Measurements from ENCODE around the gene RNF7. TPM values are rescaled to one million over a fixed set of nuclear protein-coding genes. Genes with fewer than 3 reads are reported as not detected.

Gene RNF7
- total RNA-seq, 1 donor from 2014 or later: 105 TPM

DNA sequence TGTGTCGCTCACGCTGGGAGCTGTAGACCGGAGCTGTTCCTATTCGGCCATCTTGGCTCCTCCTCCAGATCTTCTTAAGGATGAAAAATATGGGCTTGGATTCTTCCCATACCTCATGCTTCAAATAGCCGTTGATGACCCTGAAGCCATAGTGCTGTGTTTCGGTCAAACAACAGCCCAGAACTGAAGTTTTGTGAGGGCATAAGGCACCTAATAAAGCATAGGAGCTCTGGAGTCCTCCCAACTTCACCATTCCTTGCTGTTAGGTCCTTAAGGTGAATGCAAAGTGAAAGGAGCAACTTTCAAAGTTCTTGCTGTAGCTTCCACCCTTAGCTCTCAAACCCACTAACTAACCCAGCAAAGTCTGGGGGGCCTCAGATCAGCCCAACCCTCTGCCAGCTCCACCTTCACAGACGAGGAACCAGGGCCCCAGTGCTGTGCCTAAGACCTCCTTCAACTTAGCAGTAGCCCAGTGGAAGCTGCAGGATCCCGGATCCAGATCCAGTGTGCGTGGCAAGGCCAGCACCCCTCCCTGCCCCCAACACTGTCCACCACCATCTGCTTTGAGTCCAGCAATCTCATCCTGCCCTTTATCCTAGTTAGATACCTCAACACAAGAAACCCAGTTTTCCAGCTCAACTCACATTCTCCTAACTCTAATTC, 25.1 kb downstream of the RNF7 start, which contains the start of gene GRK7:
Gene GRK7 (plus strand): TSS at position 321 of the 663 bp plus-strand sequence. CDS start 14,877 bp downstream, outside the sequence.
- peaks cover 4% of the 10 kb centered on the region for H3K4me1 Mint-ChIP-seq (ENCODE audit: low read depth)
- H3K27me3 Mint-ChIP-seq (ENCODE audit: low read depth): no peaks in the 10 kb centered on the region
- no peak for DNase-seq (ENCODE audit: low spot score)
- no peaks in the 10 kb centered on the region for H3K9me3 Mint-ChIP-seq (ENCODE audit: low read depth)
- H3K4me3 Mint-ChIP-seq (ENCODE audit: unreplicated experiment): peak within 1 kb of the TSS; percentile 36
- H3K27ac Mint-ChIP-seq (ENCODE audit: unreplicated experiment): no peak within 1 kb of the TSS
- no peaks in the 10 kb centered on the region for H3K36me3 Mint-ChIP-seq (ENCODE audit: low read depth)
- no peak for TF ChIP-seq CTCF (IDR thresholded peaks at IDR 0.05)

- Mint-ChIP-seq H3K27ac (ENCODE audit: unreplicated experiment) (no peak overlapping the region), H3K27me3 (ENCODE audit: low read depth) (no peaks in the 10 kb centered on the region), H3K36me3 (ENCODE audit: low read depth) (no peaks in the 10 kb centered on the region), H3K4me3 (ENCODE audit: unreplicated experiment) (no peak overlapping the region), H3K4me1 (ENCODE audit: low read depth) (peaks cover 4% of the 10 kb centered on the region), H3K9me3 (ENCODE audit: low read depth) (no peaks in the 10 kb centered on the region)
- no peak for DNase-seq (ENCODE audit: low spot score)
- TF ChIP-seq CTCF (IDR thresholded peaks at IDR 0.05): no peak
These were observed 25.9 kb downstream of the RNF7 start for GRCh38 chr3:141764045-141764444.

DNA sequence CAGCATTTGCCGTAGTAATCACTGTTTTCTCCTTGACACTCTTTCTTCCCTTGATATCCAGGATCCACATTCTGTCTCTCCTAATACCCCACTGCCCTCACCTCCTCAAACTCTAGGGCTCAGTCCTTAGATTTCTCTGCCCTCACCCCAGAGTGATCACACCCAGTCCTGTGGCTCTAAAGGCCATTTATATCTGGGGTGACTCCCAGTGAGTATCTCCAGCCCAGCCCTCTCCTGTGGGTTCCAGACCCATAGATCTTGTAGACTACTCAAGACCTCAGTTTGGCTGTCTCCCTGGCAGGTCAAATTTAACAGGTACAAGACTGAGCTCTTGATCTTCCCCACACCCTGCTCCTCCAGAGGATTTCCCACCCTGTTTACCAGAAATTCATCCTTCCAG, 26.4 kb downstream of the RNF7 start:
- Mint-ChIP-seq H3K9me3 (ENCODE audit: low read depth) (no peaks in the 10 kb centered on the region), H3K4me3 (ENCODE audit: unreplicated experiment) (no peak overlapping the region), H3K27ac (ENCODE audit: unreplicated experiment) (no peak overlapping the region), H3K36me3 (ENCODE audit: low read depth) (no peaks in the 10 kb centered on the region), H3K27me3 (ENCODE audit: low read depth) (peaks cover 1% of the 10 kb centered on the region), H3K4me1 (ENCODE audit: low read depth) (peaks cover 4% of the 10 kb centered on the region)
- no peak for TF ChIP-seq CTCF (IDR thresholded peaks at IDR 0.05)
- no peak for DNase-seq (ENCODE audit: low spot score)

DNA sequence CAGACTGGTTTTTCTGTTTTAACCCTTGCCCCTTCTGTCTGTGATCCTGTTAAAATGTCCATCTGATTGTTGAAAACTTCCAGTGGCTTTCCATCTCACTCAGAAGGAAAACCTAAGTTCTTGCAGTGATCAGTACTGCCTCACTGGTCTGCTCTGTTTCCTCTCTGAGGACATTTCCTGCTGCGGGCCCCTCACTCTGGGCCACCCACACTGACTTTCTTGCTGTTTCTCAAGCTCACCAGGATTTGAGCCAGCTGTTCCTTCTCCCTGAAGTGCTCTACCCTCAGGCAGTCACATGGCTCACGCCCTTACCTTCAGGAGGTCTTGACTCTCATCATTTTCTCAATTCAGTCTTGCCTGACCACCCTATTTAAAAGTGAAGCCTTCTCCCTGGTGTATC, 26.9 kb downstream of the RNF7 start:
- Mint-ChIP-seq H3K4me3 (ENCODE audit: unreplicated experiment) (no peak overlapping the region), H3K36me3 (ENCODE audit: low read depth) (no peaks in the 10 kb centered on the region), H3K27ac (ENCODE audit: unreplicated experiment) (no peak overlapping the region), H3K4me1 (ENCODE audit: low read depth) (peaks cover 4% of the 10 kb centered on the region), H3K27me3 (ENCODE audit: low read depth) (peaks cover 1% of the 10 kb centered on the region), H3K9me3 (ENCODE audit: low read depth) (no peaks in the 10 kb centered on the region)
- no peak for TF ChIP-seq CTCF (IDR thresholded peaks at IDR 0.05)
- no peak for DNase-seq (ENCODE audit: low spot score)

DNA sequence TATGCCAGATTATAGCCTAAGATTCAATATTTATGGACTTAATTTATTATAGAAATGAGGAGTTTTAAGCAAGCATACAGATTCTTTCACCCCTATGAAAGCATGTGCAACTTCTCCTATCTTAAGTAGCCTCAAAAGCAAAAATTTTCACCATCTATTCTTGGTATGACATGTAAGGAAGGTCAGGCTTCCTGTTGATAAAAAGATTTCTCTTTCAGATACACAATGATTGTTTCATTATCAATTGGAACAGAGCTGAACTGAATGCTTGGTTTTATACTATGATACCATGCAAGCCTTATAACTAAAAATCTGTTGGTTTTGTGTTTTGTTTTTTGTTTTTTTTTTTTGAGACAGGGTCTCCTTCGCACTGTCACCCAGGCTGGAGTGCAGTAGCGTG, 29.0 kb downstream of the RNF7 start:
- H3K9me3 Mint-ChIP-seq (ENCODE audit: low read depth): no peaks in the 10 kb centered on the region
- no peak for TF ChIP-seq CTCF (IDR thresholded peaks at IDR 0.05)
- peaks cover 4% of the 10 kb centered on the region for H3K4me1 Mint-ChIP-seq (ENCODE audit: low read depth)
- peaks cover 1% of the 10 kb centered on the region for H3K27me3 Mint-ChIP-seq (ENCODE audit: low read depth)
- no peak overlapping the region for H3K27ac Mint-ChIP-seq (ENCODE audit: unreplicated experiment)
- no peak for DNase-seq (ENCODE audit: low spot score)
- H3K36me3 Mint-ChIP-seq (ENCODE audit: low read depth): no peaks in the 10 kb centered on the region
- H3K4me3 Mint-ChIP-seq (ENCODE audit: unreplicated experiment): no peak overlapping the region
